Esophagus muscularis mucosa (tissue), 3 donors: Measurements from ENCODE around the gene DAW1.

Experiments
- CTCF ChIP-seq, 3 experiments: fragments of 200-600 bp in 2 of 3; fragments of 450-650 bp in 1 of 3; sonication (generic) in 2 of 3; IDR thresholded peaks; one replicate each; pipeline ENCODE4 v1.5.1; 2017 to 2019; ENCODE audit warnings: antibody characterized with exemption in 3 of 3, mild to moderate bottlenecking in 2 of 3, moderate library complexity in 1 of 3
- POLR2A ChIP-seq: fragments of 450-650 bp; IDR thresholded peaks from one replicate; pipeline ENCODE4 v1.6.1; 2017; ENCODE audit warnings: antibody characterized with exemption, moderate library complexity, mild to moderate bottlenecking, low read depth
- POLR2AphosphoS5 ChIP-seq, 2 donors: sonication (generic); formaldehyde crosslinking; IDR thresholded peaks; one replicate each; pipeline ENCODE4 v1.6.1; 2017; ENCODE audit warnings: antibody characterized with exemption in 2 of 2

- TF ChIP-seq CTCF (IDR thresholded peaks at IDR 0.05) (no peak), POLR2A (no peak), POLR2AphosphoS5 (IDR thresholded peaks at IDR 0.05) (no peak)
Measured at GRCh38 chr2:227853204-227853629, 18.2 kb upstream of the DAW1 start.
